T follicular helper cell (primary cell): ENCODE results near the gene C12orf57.

Experiments
- DNase-seq: peaks from one replicate; pipeline ENCODE4 v3.0.0-alpha.2; 2020; ENCODE audit warnings: low read depth

C12orf57 gene

DNA sequence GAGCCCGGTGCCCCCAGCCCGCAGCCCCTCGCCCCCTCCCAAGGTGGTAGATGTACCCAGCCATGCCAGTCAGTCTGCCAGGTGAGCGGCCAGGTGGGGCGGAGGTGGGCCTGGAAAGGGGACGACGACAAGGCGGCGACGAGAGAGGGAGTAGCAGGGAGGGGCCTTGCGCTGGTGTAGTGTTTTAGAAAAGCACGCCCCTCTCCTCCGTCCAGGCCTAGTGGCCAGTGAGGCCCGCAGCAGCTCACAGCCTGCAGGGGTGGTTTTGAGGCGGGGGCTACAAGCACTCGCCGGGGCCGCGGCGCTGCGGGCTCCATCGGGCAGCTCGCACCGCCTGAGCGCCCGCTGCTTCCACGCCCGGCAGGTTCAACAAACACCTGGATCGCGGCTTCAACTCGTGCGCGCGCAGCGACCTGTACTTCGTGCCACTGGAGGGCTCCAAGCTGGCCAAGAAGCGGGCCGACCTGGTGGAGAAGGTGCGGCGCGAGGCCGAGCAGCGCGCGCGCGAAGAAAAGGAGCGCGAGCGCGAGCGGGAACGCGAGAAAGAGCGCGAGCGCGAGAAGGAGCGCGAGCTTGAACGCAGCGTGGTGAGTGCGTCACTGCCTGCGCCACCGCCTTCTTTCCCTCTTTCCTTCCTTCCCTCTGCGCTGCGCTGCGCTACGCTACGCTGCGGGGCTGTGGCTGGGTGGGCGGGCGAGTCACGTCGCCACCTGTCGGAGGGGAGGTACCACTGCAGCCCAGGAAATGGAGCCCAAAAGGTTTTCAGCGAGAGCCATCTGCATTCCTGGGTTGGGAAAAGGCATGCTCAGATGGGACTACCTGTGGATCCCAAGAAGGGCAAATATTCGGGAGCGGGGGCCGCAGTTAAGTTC is 6.1 kb upstream of the C12orf57 start:
- DNase-seq = peak; percentile 90

DNA sequence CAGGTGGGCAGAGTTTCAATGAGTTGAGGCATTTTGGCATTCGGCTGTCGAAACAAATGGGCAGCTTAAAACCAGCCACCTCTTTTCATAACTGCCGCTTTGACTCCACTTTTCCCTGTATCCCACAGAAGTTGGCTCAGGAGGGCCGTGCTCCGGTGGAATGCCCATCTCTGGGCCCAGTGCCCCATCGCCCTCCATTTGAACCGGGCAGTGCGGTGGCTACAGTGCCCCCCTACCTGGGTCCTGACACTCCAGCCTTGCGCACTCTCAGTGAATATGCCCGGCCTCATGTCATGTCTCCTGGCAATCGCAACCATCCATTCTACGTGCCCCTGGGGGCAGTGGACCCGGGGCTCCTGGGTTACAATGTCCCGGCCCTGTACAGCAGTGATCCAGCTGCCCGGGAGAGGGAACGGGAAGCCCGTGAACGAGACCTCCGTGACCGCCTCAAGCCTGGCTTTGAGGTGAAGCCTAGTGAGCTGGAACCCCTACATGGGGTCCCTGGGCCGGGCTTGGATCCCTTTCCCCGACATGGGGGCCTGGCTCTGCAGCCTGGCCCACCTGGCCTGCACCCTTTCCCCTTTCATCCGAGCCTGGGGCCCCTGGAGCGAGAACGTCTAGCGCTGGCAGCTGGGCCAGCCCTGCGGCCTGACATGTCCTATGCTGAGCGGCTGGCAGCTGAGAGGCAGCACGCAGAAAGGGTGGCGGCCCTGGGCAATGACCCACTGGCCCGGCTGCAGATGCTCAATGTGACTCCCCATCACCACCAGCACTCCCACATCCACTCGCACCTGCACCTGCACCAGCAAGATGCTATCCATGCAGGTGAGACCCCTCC is 5.2 kb upstream of the C12orf57 start:
- no peak for DNase-seq

- no peak for DNase-seq
Measured at GRCh38 chr12:6939191-6939540, 4.7 kb upstream of the C12orf57 start.

DNA sequence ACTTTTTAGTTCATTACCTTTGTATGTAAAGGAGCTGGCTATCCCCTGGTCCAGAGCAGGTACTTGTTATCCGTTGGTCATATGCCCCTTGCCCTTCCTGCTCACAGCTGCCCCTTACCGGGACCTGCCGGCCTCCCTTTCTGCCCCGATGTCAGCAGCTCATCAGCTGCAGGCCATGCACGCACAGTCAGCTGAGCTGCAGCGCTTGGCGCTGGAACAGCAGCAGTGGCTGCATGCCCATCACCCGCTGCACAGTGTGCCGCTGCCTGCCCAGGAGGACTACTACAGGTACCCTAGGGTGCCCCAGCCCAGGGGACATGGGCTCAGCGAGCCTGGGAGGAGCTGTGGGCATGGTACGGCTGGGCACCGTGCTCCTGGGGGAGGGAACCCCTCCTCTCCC is 2.6 kb upstream of the C12orf57 start:
- DNase-seq = no peak

GRCh38 chr12:6941782-6942181 is 2.0 kb upstream of the C12orf57 start:
- DNase-seq = no peak

DNA sequence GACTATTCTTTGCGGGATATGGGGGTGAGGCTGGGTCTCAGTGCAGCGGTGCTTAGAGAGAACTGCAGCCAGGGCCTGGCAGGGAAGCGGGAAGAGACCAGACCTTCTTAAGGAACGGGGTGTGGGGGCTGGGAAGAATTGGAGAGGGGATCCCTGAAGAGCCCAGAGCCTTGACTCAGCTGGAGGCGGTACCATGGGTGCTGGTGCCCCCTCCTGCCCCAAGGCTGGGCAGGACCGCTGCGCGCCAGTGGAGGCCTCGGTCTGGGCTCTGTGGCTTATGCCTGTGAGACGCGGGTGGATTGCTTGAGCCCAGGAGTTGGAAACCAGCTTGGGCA is 1.5 kb upstream of the C12orf57 start:
- DNase-seq = no peak

DNA sequence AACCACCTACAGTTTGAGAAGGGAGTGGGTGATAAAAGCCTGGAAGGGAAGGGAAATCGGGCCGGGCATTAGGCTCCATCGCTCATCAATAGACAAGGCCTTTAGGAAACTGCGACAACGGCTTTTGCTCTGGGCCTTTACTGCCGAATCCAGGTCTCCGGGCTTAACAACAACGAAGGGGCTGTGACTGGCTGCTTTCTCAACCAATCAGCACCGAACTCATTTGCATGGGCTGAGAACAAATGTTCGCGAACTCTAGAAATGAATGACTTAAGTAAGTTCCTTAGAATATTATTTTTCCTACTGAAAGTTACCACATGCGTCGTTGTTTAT is 467 bp upstream of the C12orf57 start:
- DNase-seq = peak; percentile 81

DNA sequence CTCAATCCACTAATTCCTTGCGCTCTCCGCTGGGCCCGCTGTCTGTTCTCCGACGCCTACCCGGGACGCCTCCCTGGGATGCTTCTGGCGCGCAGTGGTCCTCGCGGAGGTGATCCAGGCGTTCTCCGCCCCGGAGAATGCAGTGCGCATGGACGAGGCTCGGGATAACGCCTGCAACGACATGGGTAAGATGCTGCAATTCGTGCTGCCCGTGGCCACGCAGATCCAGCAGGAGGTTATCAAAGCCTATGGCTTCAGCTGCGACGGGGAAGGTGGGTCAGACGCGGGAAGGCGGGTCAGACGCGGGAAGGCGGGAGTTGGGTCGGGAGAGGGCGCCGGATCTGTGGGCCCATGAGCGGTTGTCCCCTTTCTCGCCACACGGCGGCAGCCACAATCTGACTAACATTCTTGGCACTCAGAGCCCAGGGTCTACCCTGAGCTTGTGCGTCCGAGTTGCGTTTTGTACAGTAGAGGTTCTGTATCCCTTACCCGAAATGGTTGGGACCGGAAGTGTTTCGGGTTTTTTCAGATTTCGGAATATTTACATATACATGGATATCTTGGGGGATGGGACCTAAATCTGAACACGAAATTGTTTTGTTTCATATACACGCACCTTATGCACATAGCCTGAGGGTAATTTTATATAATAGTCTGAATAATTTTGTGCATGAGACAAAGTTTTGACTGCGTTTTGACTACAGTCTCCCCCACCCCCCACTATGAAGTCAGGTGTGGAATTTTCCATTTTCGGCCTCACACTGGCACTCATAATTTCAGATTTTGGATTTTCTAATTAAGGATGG is 762 bp downstream of the C12orf57 start:
- peak; percentile 83 for DNase-seq

DNA sequence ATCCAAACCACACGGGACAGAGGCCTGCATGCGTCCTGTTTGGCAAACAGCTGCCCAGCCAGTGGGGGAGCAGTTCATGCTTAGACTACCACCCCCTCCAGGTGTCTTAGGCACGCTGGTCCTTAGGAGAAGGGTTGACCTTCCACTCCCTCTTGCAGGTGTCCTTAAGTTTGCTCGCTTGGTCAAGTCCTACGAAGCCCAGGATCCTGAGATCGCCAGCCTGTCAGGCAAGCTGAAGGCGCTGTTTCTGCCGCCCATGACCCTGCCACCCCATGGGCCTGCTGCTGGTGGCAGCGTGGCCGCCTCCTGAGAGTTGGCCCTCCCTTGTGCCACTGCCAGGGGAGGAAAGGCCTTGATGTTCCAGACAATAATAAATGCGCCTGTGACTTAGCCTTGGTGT is 1.8 kb downstream of the C12orf57 start:
- no peak for DNase-seq

- DNase-seq = peak; percentile 62
Measured at GRCh38 chr12:6946033-6946919, 2.5 kb downstream of the C12orf57 start.

DNA sequence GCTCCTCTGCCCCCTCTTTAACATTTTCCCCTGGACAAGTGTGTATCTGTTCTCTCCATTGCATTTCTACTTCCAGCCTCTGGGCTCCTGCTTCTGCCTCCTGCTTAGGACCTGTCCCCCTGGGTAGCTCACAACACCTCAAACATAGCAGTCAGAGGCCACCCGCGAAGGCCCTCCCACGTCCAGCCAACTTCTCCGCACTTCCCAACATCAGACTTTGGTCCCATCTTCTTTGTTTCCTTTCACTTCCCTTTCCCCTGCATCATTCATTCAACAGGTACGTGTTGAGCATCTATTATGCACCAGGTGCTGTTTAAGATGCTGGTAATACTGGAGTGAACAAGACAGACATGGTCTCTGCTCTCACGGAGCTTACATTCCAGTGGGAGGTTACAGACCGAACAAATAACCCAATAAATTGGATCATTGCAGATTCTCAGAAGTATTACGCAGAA is 3.1 kb downstream of the C12orf57 start:
- no peak for DNase-seq

GRCh38 chr12:6947615-6948014 is 3.8 kb downstream of the C12orf57 start:
- no peak for DNase-seq

GRCh38 chr12:6948873-6949594 is 5.2 kb downstream of the C12orf57 start:
- DNase-seq = no peak

DNA sequence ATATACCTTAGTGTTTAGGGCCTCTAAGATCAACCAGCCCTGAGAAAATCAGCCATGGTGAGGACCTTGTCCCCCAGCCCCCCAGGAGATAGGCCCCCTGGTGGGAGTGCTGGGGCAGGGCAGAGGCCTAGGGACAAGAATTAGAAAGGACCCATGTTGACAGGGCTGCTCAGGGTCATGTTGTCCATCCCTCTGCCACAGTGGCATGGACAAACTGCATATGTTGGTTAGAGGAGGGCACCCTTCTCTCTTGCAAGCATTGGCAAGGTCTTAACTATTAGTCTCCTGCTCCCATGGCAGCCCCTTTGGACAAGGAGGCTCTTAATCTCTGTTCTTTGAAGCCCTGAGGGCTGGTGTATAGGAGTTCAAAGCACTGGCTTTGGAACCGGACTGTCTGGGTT is 6.6 kb downstream of the C12orf57 start:
- no peak for DNase-seq

GRCh38 chr12:6950811-6951540 is 7.2 kb downstream of the C12orf57 start, which contains the start of gene PTPN6:
PTPN6 (plus strand) TSS chr12:6951356; CDS start chr12:6951513, 157 bp downstream.
- DNase-seq = no peak

DNA sequence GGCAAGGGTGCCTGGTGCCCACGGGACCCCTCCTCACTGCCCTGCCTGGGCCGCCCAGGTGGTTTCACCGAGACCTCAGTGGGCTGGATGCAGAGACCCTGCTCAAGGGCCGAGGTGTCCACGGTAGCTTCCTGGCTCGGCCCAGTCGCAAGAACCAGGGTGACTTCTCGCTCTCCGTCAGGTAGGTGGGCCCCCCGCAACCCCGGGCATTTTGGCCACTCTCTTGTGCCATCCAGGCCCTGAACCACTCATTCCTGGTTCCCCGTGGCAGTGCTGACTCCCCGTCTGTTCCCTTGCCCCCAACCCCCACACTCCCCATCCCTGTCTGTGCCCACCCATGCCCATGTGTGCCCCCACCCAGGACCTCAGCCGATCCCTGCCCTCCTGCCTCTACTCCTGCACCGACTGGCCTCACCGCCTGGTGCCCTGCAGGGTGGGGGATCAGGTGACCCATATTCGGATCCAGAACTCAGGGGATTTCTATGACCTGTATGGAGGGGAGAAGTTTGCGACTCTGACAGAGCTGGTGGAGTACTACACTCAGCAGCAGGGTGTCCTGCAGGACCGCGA is 7.8 kb downstream of the C12orf57 start:
- no peak for DNase-seq

GRCh38 chr12:6952121-6952862 is 8.5 kb downstream of the C12orf57 start:
- DNase-seq = no peak

- DNase-seq = no peak
Measured at GRCh38 chr12:6952863-6953441, 9.1 kb downstream of the C12orf57 start.
